ES-I3 (cell line): ENCODE data around the gene PRC1.

ENCODE experiments used
- H3K36me3 ChIP-seq: 2 replicates; pipeline ENCODE4 v1.6.1; 2013; ENCODE audit warnings: mild to moderate bottlenecking, low read length, control low read depth, moderate library complexity; ENCODE audit not compliant: insufficient read depth
- H3K4me1 ChIP-seq: 2 replicates; pipeline ENCODE4 v1.6.1; 2013; ENCODE audit warnings: mild to moderate bottlenecking, control low read depth, low read length; ENCODE audit not compliant: insufficient read depth
- H3K9ac ChIP-seq: 2 replicates; pipeline ENCODE4 v1.6.1; 2013; ENCODE audit warnings: low read depth, mild to moderate bottlenecking, low read length, moderate library complexity
- H3K9me3 ChIP-seq: 2 replicates; pipeline ENCODE4 v1.6.1; 2013; ENCODE audit warnings: mild to moderate bottlenecking, low read length, moderate library complexity; ENCODE audit not compliant: control insufficient read depth, insufficient read depth

PRC1 gene

DNA sequence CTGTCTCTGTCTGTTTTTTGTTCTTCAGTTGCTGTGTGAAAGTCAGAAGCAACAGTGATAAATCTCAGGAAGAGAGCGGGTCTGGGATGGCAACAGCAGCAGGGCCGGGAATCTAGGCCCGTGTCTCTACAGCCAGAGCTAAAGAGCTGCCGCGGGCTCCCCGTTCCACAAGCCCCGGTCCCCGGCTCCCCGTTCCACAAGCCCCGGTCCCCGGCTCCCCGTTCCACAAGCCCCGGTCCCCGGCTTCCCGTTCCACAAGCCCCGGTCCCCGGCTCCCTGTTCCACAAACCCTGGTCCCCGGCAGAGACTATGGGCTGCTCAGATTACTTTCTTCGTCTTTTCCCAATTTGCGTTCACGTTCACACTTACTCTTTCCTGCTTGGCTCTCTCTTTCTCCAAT is 20.1 kb downstream of the PRC1 start:
- Histone ChIP-seq H3K4me1 (no peaks in the 10 kb centered on the region), H3K9me3 (no peaks in the 10 kb centered on the region), H3K36me3 (peaks cover 31% of the 10 kb centered on the region), H3K9ac (no peak overlapping the region)

DNA sequence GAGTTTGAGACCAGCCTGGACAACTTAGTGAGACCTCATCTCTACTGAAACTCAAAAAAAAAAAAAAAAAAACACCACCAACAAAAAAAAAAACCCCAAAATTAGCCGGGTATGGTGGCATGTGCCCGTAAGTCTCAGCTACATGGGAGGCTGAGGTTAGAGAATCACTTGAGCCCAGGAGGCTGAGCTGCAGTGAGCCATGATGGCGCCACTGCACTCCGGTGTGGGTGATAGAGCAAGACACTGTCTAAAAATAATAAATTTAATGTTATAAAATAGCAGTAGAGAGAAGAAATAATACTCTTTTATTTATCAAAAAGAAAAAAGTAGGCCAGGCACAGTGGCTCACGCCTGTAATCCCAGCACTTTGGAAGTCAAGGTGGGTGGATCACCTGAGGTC is 22.2 kb downstream of the PRC1 start:
- H3K4me1 ChIP-seq = no peaks in the 10 kb centered on the region
- peaks cover 42% of the 10 kb centered on the region for H3K36me3 ChIP-seq
- H3K9ac ChIP-seq = no peak overlapping the region
- no peaks in the 10 kb centered on the region for H3K9me3 ChIP-seq

DNA sequence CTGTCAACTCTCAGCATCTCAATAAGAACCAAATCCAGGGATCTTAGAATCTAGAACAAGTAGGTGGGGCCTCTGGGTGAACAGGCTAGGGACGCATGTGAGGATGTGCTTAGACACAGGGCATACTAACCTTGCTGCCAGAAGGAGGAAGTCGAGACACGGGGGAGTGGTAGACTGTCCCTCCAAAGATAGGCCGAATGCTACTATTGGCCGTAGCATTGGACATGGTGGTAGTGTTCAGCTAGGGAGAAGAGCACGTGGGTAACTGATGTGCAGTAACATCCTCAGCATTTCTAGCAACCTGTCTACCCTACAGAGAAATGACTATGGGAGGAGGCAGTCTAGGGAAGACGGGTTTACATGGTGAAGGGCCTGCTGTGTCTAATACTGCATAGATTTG is 24.1 kb downstream of the PRC1 start:
- Histone ChIP-seq H3K36me3 (peaks cover 37% of the 10 kb centered on the region), H3K9me3 (no peaks in the 10 kb centered on the region), H3K9ac (no peak overlapping the region), H3K4me1 (no peaks in the 10 kb centered on the region)

DNA sequence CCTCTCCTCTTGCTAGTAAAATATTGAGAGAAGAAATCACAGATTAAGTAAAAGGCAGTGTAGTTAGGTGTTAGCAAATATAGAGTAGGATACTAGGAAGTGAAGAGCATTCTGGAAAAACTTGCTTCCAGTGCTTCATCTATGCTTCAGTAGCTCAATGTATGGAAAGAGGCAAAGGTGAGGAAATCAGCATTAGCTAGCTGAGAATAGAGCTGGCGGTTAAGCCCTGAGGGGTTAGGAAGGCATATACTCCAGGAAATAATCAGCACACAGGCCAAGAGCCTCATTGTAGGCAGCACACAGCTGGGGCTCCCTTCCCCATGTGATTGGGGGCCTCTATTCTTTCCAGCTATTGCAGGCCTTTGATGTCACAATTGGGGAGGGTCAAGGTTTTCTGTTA is 25.9 kb downstream of the PRC1 start:
- no peaks in the 10 kb centered on the region for H3K4me1 ChIP-seq
- H3K9me3 ChIP-seq = no peaks in the 10 kb centered on the region
- no peak overlapping the region for H3K9ac ChIP-seq
- peaks cover 37% of the 10 kb centered on the region for H3K36me3 ChIP-seq

DNA sequence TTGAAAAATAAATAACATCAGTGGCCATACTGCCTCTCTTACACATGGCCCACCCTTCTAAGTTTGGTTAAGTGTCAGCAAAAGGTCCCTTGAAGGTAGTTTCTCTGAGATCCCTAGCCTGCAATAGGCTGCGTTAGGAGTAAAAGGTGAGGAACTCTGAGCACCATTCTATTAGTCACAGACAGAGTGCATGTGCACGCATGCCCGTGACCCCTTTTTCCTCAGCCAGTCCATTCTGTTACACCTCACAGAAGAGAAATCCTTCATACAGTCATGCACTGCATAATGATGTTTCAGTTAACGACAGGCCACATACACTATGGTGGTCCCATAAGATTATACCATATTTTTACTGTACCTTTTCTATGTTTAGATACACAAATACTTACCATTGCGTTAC is 27.1 kb downstream of the PRC1 start:
- Histone ChIP-seq H3K9ac (no peak overlapping the region), H3K36me3 (peaks cover 35% of the 10 kb centered on the region), H3K9me3 (no peaks in the 10 kb centered on the region), H3K4me1 (no peaks in the 10 kb centered on the region)

DNA sequence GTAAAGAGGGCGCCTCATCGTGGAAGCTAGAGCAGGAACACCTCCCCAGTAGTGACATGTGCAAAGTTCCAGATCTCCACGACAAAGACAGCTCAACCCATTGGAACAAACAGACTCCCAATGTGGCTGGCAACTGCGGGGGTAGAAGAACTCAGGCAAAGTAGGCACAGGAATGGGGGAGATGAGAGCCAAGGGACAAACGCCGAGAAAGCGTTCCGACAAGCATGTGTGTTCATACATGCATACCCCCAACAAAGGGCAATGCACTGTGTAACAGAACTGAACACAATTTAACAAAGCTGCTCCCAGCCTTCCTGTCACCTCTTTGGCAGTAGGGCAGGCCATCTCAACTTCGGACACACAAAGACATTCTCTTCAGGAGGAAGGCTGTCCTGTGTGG is 28.1 kb downstream of the PRC1 start:
- H3K4me1 ChIP-seq = no peaks in the 10 kb centered on the region
- no peak overlapping the region for H3K9ac ChIP-seq
- peaks cover 41% of the 10 kb centered on the region for H3K36me3 ChIP-seq
- no peaks in the 10 kb centered on the region for H3K9me3 ChIP-seq

DNA sequence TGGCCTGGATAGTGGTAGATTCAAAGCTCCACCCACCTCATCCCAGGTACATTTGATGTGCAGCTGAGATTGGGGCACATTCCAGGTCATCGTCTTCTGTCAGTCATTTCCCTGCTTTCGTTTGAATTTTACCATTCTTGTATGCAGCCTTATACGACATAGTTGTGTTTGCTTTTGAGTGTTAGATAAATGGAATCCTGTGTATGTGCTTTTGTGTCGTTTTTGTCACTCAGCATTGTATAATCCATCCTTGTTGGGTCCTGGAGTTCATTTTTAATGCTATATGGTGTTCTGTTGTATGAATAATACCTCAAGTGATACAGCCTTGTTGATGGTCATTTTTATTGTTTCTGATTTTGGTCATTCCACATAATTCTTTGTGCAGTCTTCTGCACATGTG is 32.3 kb downstream of the PRC1 start:
- H3K4me1 ChIP-seq = no peaks in the 10 kb centered on the region; the same call in 1 of the 2 replicates
- H3K9me3 ChIP-seq = no peaks in the 10 kb centered on the region
- no peak overlapping the region for H3K9ac ChIP-seq
- H3K36me3 ChIP-seq = peaks cover 18% of the 10 kb centered on the region

DNA sequence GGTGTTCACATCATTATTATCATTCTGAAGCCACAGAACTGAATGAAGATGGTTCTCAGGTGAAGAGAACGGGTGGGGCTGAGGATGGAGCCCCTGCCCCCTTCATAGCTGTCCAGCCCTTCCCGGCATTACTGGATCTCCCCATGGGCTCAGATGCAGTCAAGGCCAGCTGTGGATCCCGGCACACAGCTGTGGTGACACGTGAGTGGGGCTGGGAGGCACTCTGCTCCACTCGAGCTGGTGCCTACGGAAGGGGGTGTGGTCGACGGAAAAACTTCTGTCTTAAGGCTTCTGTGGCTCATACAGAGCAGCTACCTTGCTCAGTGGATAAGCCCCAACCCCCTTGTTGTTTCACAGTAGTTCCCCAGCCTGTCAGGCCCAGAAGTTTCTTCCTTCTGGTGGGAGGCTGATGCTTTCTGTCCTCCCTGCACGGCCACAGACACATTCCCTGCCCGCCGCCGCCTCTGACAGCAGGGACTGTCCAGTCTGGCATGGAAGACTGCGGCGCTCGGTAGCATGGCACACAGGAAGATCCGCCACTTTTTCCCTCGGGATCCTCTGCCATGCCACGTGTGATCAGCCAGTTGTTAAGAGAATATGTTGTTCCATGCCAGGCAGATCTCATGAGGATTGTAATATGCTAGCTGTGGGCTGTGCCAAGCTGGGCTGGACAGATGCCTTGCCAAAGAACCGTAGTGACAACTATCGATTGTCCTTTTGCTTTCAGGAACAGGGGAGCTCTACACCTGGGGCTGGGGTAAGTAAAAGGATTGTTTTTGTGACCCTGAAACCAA is 33.8 kb downstream of the PRC1 start:
- Histone ChIP-seq H3K4me1 (peaks cover 4% of the 10 kb centered on the region; the same call in 1 of the 2 replicates), H3K36me3 (peaks cover 17% of the 10 kb centered on the region), H3K9me3 (no peaks in the 10 kb centered on the region), H3K9ac (no peak overlapping the region)

DNA sequence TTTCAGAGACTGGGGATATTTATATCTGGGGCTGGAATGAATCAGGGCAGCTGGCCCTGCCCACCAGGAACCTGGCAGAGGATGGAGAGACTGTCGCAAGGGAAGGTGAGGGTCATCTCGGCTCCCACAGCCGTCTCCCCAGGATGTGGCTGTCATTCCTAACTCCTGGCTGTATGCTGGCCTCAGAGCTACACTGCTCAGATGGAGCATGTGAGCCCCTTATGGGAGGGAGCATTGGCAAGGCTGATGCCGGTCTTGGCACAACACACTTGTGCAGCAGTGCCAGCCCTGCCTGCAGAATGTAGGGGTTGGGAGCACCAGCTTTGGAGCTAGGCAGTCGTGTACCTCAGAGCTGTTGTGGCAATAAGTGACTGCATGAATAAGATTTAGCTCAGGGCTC is 34.4 kb downstream of the PRC1 start:
- no peaks in the 10 kb centered on the region for H3K9me3 ChIP-seq
- no peak overlapping the region for H3K9ac ChIP-seq
- peaks cover 17% of the 10 kb centered on the region for H3K36me3 ChIP-seq
- H3K4me1 ChIP-seq = peaks cover 4% of the 10 kb centered on the region; the same call in 1 of the 2 replicates

DNA sequence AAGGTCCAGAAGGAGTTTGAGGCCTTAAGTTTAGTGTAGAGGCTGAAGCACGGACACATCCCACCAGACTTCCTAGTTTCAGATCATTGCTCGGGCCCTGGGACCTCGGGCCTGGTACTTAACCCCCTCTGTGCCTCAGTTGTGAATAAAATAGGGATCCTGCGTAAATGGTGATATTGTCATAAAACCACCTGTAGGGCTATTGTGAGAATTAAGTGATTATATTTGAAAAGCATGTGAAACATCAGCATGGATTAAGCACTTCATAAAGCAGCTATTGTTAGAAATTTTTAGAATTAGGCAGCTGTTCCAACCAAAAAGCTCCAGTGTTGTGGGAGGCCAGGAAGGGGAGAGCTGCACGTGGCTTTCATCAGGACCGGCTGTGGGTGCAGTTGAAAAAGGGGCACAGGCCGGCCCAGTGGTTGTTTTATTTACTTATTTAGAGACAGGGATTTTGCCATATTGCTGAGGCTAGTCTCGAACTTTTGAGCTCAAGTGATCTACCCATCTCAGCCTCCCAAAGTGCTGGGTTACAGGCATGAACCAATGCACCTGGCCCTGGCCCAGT is 35.2 kb downstream of the PRC1 start:
- H3K9me3 ChIP-seq = no peaks in the 10 kb centered on the region
- H3K36me3 ChIP-seq = peaks cover 16% of the 10 kb centered on the region
- H3K9ac ChIP-seq = no peak overlapping the region
- peaks cover 4% of the 10 kb centered on the region; the same call in 1 of the 2 replicates for H3K4me1 ChIP-seq

DNA sequence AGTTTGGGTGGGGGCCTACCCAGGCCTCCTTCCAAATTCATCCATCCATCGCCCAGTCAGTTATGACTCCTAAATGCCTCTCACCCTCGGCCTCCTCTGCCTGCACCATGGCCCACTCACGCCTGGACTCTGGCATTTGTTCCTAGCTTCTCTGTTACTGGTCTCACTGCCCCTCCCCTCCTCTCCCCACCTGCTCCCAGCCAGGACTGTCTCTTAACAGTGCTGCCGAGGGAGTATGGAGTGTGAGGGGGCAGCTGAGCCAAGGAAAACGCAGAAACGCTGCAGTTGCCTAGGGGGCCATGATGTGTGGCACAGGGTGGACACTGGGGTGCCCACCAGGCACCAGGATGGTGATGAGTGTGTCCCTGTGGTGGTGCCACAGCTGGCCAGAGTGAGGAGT is 36.5 kb downstream of the PRC1 start:
- Histone ChIP-seq H3K4me1 (peaks cover 4% of the 10 kb centered on the region; the same call in 1 of the 2 replicates), H3K9ac (no peak overlapping the region), H3K36me3 (peaks cover 14% of the 10 kb centered on the region), H3K9me3 (no peaks in the 10 kb centered on the region)

DNA sequence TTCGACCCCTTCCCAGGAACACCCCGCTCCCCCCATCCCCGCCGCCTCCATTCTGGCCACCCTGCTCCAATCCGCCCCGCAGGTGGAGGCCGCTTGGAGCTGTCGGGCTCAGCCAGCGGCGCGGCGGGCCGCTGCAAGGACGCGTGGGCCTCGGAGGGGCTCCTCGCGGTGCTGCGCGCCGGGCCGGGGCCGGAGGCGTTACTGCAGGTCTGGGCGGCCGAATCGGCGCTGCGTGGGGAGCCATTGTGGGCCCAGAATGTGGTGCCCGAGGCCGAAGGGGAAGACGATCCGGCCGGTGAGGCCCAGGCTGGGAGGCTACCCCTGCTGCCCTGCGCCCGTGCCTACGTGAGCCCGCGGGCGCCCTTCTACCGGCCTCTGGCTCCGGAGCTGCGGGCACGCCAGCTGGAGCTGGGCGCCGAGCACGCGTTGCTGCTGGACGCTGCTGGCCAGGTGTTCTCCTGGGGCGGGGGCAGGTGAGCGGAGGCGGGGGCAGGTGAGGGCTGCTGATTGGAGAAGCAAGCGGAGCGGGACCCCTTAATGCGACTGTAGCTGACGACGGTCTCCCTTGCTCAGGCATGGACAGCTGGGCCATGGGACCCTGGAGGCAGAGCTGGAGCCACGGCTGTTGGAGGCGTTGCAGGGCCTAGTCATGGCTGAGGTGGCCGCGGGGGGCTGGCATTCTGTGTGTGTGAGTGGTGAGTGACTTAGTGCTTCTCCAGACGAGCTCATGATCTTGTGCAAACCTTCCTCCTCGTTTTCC is 37.1 kb downstream of the PRC1 start:
- H3K36me3 ChIP-seq = peaks cover 11% of the 10 kb centered on the region
- peak overlapping the region; percentile 68 for H3K9ac ChIP-seq
- H3K4me1 ChIP-seq = peaks cover 4% of the 10 kb centered on the region; the same call in 1 of the 2 replicates
- no peaks in the 10 kb centered on the region for H3K9me3 ChIP-seq

DNA sequence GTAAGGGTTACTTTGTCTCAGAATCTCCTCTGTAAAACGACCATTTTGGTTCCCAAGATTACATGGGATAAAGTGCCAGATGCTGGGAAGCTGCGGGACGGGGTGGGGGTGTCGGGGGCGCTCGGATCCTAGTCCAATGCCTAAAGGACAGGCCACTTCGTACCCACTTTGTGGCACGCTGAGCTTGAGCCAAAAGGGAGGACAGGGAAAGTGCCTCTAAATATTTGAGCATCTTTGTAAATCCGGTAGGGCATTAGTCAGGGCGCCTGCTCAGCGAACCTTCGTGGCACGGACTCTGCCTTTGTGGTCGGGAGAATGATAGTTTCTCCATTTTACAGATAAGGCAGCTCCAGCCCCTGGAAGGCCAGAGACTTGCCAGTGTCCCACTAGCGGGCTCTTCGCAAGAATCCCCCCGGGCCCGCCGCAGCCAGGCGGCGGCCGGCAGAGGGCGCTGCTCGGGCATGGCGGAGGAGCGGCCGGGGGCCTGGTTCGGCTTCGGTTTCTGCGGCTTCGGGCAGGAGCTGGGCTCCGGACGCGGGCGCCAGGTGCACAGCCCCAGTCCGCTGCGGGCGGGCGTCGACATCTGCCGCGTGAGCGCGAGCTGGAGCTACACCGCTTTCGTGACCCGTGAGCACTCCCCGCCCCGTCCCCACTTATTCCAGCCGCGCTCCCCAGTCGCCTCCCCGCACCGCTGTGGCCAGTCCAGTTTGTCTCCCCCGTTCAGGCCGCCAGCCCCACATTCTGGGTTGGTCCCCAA is 37.9 kb downstream of the PRC1 start:
- H3K4me1 ChIP-seq = peaks cover 4% of the 10 kb centered on the region; the same call in 1 of the 2 replicates

DNA sequence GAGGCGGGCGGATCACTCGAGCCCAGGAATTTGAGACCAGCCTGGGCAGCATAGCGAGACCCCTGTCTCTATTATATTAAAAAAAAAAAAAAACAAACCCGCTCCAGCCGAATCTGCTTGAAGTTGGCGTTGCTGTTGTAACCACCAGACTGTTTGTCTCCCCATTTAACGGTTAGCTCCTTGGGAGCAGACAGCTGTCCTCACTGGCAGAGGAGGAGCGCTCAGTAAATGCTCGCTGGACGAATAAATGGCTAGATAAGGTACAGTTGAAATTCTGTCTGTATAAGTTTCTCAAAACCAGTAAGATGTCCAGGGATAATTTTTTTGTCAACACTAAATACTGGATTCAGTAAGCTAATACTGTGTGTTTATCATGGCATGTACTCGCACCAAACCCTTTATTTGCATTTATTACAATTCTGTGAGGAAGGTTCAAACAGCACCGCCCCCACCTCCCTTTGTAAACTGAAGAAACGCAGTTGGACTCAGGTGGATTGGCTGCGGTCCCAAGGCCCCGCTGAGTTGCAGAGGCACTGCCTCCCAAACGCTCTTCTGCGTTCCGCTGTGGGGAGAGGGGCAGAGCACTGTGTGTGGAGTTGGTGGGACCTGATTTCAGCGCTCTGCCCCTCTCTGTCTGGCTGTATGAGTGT is 38.6 kb downstream of the PRC1 start:
- H3K36me3 ChIP-seq = peaks cover 8% of the 10 kb centered on the region
- peaks cover 4% of the 10 kb centered on the region; the same call in 1 of the 2 replicates for H3K4me1 ChIP-seq
- peak overlapping the region; percentile 68 for H3K9ac ChIP-seq
- no peaks in the 10 kb centered on the region for H3K9me3 ChIP-seq

More for the DNA sequence above, 37.9 kb downstream of the PRC1 start:
- Histone ChIP-seq H3K36me3 (peaks cover 9% of the 10 kb centered on the region), H3K9ac (peak overlapping the region; percentile 68), H3K9me3 (no peaks in the 10 kb centered on the region)
